Liver (tissue), 9 donors: ENCODE results near the gene CTSW. TPM values are rescaled to one million over a fixed set of nuclear protein-coding genes. Genes with fewer than 3 reads are reported as not detected.

ENCODE experiments used
- DNase-seq: peaks from one replicate; pipeline ENCODE4 v3.0.0-alpha.2; 2017; ENCODE audit warnings: low spot score
- H3K27ac ChIP-seq, 2 donors: one replicate each; pipeline ENCODE4 v1.7.0; 2013; ENCODE audit warnings: inconsistent platforms in 2 of 2, low read length in 2 of 2, control low read depth in 1 of 2, low read depth in 1 of 2, mild to moderate bottlenecking in 1 of 2
- H3K27me3 ChIP-seq, 4 donors: one replicate each; pipeline versions ENCODE4 v1.6.1 to v1.7.0; 2013; ENCODE audit warnings: low read length in 3 of 4, inconsistent platforms in 1 of 4, mild to moderate bottlenecking in 1 of 4, moderate library complexity in 1 of 4; ENCODE audit not compliant: control insufficient read depth in 4 of 4, insufficient read depth in 4 of 4
- H3K36me3 ChIP-seq, 4 donors: one replicate each; pipeline versions ENCODE4 v1.6.1 to v1.7.0; 2013; ENCODE audit warnings: low read length in 3 of 4, mild to moderate bottlenecking in 3 of 4, low read depth in 1 of 4, moderate library complexity in 1 of 4; ENCODE audit not compliant: control insufficient read depth in 4 of 4, insufficient read depth in 3 of 4
- H3K4me1 ChIP-seq, 4 donors: one replicate each; pipeline versions ENCODE4 v1.6.1 to v1.7.0; 2013; ENCODE audit warnings: low read length in 3 of 4, mild to moderate bottlenecking in 3 of 4, moderate library complexity in 1 of 4; ENCODE audit not compliant: control insufficient read depth in 4 of 4, insufficient read depth in 4 of 4
- H3K4me3 ChIP-seq, 3 donors: one replicate each; pipeline versions ENCODE4 v1.6.1 to v1.7.0; 2013; ENCODE audit warnings: low read length in 3 of 3, control low read depth in 1 of 3, low read depth in 1 of 3, mild to moderate bottlenecking in 1 of 3
- H3K9ac ChIP-seq, 2 donors: one replicate each; pipeline ENCODE4 v1.7.0; 2013; ENCODE audit warnings: low read length in 2 of 2, mild to moderate bottlenecking in 2 of 2, moderate library complexity in 2 of 2, control low read depth in 1 of 2, low read depth in 1 of 2
- H3K9me3 ChIP-seq, 4 donors: one replicate each; pipeline versions ENCODE4 v1.6.1 to v1.7.0; 2013; ENCODE audit warnings: low read length in 3 of 4; ENCODE audit not compliant: control insufficient read depth in 4 of 4
- ATF3 ChIP-seq: IDR thresholded peaks from 2 replicates; pipeline ENCODE4 v1.6.1; 2016; ENCODE audit warnings: antibody characterized with exemption
- CTCF ChIP-seq: fragments of 150-350 bp; IDR thresholded peaks from 2 replicates; pipeline ENCODE4 v1.5.1; 2017; ENCODE audit warnings: improper control_type of control experiment, low read depth, low read length; ENCODE audit not compliant: missing input control
- EGR1 ChIP-seq, 2 donors: IDR thresholded peaks; 2 replicates each; pipeline ENCODE4 v1.6.1; 2016 to 2018; ENCODE audit warnings: antibody characterized with exemption in 2 of 2, low read depth in 2 of 2
- FOXA1 ChIP-seq: IDR thresholded peaks from 2 replicates; pipeline ENCODE4 v1.6.1; 2016; ENCODE audit warnings: antibody characterized with exemption
- FOXA2 ChIP-seq: IDR thresholded peaks from 2 replicates; pipeline ENCODE4 v1.6.1; 2016; ENCODE audit warnings: antibody characterized with exemption
- GABPA ChIP-seq, 2 donors: IDR thresholded peaks in 1 of 2; conservative IDR thresholded peaks in 1 of 2; 2 replicates each; pipeline ENCODE4 v1.6.1; 2016; ENCODE audit warnings: antibody characterized with exemption in 2 of 2, mild to moderate bottlenecking in 1 of 2, moderate library complexity in 1 of 2
- HNF4A ChIP-seq, 2 donors: conservative IDR thresholded peaks; 2 replicates each; pipeline ENCODE4 v1.6.1; 2016; ENCODE audit warnings: antibody characterized with exemption in 2 of 2, mild to moderate bottlenecking in 2 of 2
- MAX ChIP-seq: IDR thresholded peaks from 2 replicates; pipeline ENCODE4 v1.6.1; 2016; ENCODE audit warnings: antibody characterized with exemption
- REST ChIP-seq: IDR thresholded peaks from 2 replicates; pipeline ENCODE4 v1.6.1; 2016; ENCODE audit warnings: antibody characterized with exemption, mild to moderate bottlenecking
- RXRA ChIP-seq, 2 donors: IDR thresholded peaks; 2 replicates each; pipeline ENCODE4 v1.6.1; 2017 to 2018; ENCODE audit warnings: antibody characterized with exemption in 2 of 2, mild to moderate bottlenecking in 1 of 2
- SP1 ChIP-seq: IDR thresholded peaks from 2 replicates; pipeline ENCODE4 v1.6.1; 2018; ENCODE audit warnings: antibody characterized with exemption, mild to moderate bottlenecking
- TAF1 ChIP-seq: conservative IDR thresholded peaks from 2 replicates; pipeline ENCODE4 v1.6.1; 2016; ENCODE audit warnings: antibody characterized with exemption, mild to moderate bottlenecking
- YY1 ChIP-seq: IDR thresholded peaks from 2 replicates; pipeline ENCODE4 v1.6.1; 2016; ENCODE audit warnings: antibody characterized with exemption, mild to moderate bottlenecking
- WGBS: extraction: QIAGEN DNeasy Blood & Tissue Kit; methylation state at CpG from one replicate; pipeline ENCODE4 v1.1.7; 2013; 5-methylcytosine and 5-hydroxymethylcytosine counted together
- polyA plus RNA-seq, 2 donors: library from polyadenylated mRNA; stranded (reverse) in 1 of 2; unstranded in 1 of 2; fragments of 200-250 nt in 1 of 2; fragments of >200 nt in 1 of 2; fragmentation: Nextera tagmentation in 1 of 2; extraction: Ambion mirVana in 1 of 2; gene quantifications; one replicate each; pipeline versions ENCODE4 v1.2.1 to v1.2.3, GENCODE V29; 2013 to 2015
- total RNA-seq, 2 donors: library from RNA; depleted of rRNA; stranded (reverse); fragments of >200 nt; gene quantifications; one replicate each; pipeline ENCODE4 v1.2.3, GENCODE V29; 2014
- donor health status: healthy.
- donor health status: healthy.
- donor health status: healthy.
- donor health status: healthy.
- donor health status: healthy.

Gene CTSW
- total and polyA plus RNA-seq, 4 donors = 1.3 to 2.9 (median 2.1) TPM

- no peaks in the 10 kb centered on the region for H3K27me3 ChIP-seq
- H3K9me3 ChIP-seq = no peaks in the 10 kb centered on the region
- peak overlapping the region; percentile 81 to 96 for H3K27ac ChIP-seq
- peaks cover 10 to 37% (median 27%) of the 10 kb centered on the region in 4 donors for H3K4me1 ChIP-seq
- DNase-seq = no peak
- H3K4me3 ChIP-seq = peak overlapping the region; percentile 59 to 89 (median 84)
- TF ChIP-seq TAF1 (no peak), FOXA2 (no peak), RXRA (IDR thresholded peaks at IDR 0.05) (no peak), YY1 (no peak), REST (no peak), GABPA (IDR thresholded peaks at IDR 0.05 in 1 of 2, conservative IDR thresholded peaks at IDR 0.05 in 1 of 2) (no peak), CTCF (no peak), EGR1 (IDR thresholded peaks at IDR 0.05; ENCODE audit: low read depth in 2 of 2) (no peak), ATF3 (no peak), MAX (no peak), HNF4A (conservative IDR thresholded peaks at IDR 0.05) (no peak), FOXA1 (no peak)
- 17% methylated on average over 14 of the region's 14 CpGs for WGBS
- H3K9ac ChIP-seq = peak overlapping the region; percentile 70 to 84
- H3K36me3 ChIP-seq = peaks cover 10 to 32% (median 23%) of the 10 kb centered on the region in 4 donors
Measured at GRCh38 chr11:65861165-65861505, 18.5 kb upstream of the CTSW start.

GRCh38 chr11:65861533-65862183, 18.0 kb upstream of the CTSW start:
- H3K27ac ChIP-seq = no peak overlapping the region
- H3K4me3 ChIP-seq = peak overlapping the region in 2 of 3 donors; percentile 59 to 84
- no peak for DNase-seq
- peaks cover 9 to 32% (median 22%) of the 10 kb centered on the region in 4 donors for H3K4me1 ChIP-seq
- no peaks in the 10 kb centered on the region for H3K27me3 ChIP-seq
- TF ChIP-seq SP1 = no peak
- 92% methylated on average over 13 of the region's 13 CpGs for WGBS
- H3K9ac ChIP-seq = peak overlapping the region; percentile 70 to 84
- no peaks in the 10 kb centered on the region for H3K9me3 ChIP-seq
- H3K36me3 ChIP-seq = peaks cover 13 to 36% (median 23%) of the 10 kb centered on the region in 4 donors
